HL-60 (cell line): ENCODE results near the gene FAM171A1.

Experiments
- POLR2AphosphoS5 ChIP-seq: IDR thresholded peaks from 2 replicates; pipeline ENCODE4 v1.6.1; 2012; ENCODE audit warnings: low read depth
- SPI1 ChIP-seq: IDR thresholded peaks from 2 replicates; pipeline ENCODE4 v1.6.1; 2012; ENCODE audit warnings: low read depth, mild to moderate bottlenecking, borderline replicate concordance
- TF ChIP-seq, protein P1 (sequence below): IDR thresholded peaks from one replicate; pipeline ENCODE4 v1.5.1; 2011; ENCODE audit warnings: low read length, control low read depth, inconsistent platforms; ENCODE audit not compliant: insufficient read depth
- TF ChIP-seq, protein P2 (sequence below): IDR thresholded peaks from 2 replicates; pipeline ENCODE4 v1.6.1; 2012; ENCODE audit warnings: low read depth; ENCODE audit not compliant: insufficient replicate concordance

DNA sequence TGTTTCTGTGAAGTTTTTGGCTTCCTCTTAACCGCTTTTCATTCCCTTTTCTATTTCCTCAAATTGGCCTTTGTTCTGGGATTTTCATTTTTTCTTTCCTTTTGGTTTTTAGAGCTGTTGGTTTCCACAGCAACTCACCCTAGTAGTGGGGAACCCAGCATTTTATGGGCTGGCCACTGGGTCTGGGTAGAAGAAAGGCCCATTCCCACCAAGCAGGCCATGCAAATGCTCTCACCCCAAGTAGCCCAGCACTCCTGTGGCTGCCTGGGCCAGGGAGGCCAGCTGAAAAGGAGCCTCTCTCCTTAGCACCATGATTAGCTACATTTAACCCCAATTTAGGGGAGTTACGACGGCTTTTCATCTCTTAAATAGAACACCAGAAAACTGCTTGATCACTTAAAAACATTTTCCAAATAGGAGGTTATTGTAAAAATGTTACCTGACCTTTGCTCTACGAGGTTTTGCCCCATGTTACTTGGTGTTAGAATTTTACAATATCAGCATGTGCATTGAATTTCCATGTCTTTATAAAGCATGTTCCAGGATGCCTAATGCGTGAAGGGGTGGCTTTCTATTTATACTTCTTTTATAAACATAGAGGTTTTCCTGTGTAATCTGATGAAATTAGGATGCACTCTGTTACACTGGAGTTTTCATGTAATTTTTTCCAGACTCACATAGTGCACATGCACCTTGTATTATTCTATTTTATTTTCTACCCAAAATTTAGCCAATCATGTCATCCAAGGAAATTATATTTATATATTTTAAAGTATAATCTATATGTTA is 75.4 kb downstream of the FAM171A1 start:
- TF ChIP-seq, protein P1, sequence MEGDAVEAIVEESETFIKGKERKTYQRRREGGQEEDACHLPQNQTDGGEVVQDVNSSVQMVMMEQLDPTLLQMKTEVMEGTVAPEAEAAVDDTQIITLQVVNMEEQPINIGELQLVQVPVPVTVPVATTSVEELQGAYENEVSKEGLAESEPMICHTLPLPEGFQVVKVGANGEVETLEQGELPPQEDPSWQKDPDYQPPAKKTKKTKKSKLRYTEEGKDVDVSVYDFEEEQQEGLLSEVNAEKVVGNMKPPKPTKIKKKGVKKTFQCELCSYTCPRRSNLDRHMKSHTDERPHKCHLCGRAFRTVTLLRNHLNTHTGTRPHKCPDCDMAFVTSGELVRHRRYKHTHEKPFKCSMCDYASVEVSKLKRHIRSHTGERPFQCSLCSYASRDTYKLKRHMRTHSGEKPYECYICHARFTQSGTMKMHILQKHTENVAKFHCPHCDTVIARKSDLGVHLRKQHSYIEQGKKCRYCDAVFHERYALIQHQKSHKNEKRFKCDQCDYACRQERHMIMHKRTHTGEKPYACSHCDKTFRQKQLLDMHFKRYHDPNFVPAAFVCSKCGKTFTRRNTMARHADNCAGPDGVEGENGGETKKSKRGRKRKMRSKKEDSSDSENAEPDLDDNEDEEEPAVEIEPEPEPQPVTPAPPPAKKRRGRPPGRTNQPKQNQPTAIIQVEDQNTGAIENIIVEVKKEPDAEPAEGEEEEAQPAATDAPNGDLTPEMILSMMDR, result no peak
- TF ChIP-seq POLR2AphosphoS5, result no peak
- TF ChIP-seq, protein P2, sequence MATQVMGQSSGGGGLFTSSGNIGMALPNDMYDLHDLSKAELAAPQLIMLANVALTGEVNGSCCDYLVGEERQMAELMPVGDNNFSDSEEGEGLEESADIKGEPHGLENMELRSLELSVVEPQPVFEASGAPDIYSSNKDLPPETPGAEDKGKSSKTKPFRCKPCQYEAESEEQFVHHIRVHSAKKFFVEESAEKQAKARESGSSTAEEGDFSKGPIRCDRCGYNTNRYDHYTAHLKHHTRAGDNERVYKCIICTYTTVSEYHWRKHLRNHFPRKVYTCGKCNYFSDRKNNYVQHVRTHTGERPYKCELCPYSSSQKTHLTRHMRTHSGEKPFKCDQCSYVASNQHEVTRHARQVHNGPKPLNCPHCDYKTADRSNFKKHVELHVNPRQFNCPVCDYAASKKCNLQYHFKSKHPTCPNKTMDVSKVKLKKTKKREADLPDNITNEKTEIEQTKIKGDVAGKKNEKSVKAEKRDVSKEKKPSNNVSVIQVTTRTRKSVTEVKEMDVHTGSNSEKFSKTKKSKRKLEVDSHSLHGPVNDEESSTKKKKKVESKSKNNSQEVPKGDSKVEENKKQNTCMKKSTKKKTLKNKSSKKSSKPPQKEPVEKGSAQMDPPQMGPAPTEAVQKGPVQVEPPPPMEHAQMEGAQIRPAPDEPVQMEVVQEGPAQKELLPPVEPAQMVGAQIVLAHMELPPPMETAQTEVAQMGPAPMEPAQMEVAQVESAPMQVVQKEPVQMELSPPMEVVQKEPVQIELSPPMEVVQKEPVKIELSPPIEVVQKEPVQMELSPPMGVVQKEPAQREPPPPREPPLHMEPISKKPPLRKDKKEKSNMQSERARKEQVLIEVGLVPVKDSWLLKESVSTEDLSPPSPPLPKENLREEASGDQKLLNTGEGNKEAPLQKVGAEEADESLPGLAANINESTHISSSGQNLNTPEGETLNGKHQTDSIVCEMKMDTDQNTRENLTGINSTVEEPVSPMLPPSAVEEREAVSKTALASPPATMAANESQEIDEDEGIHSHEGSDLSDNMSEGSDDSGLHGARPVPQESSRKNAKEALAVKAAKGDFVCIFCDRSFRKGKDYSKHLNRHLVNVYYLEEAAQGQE, result no peak
- no peak for TF ChIP-seq SPI1
